Thoracic aorta (tissue), 2 donors: ENCODE measurements around the gene STK39. TPM values are rescaled to one million over a fixed set of nuclear protein-coding genes. Genes with fewer than 3 reads are reported as not detected.
"Not testable (repeated sequence)": the region's sequence is repeated elsewhere in the genome, so short reads cannot be mapped to it uniquely, and the experiment has no call there.

ENCODE experiments used
- ATAC-seq: fragments of 150-250 bp; one replicate; pipeline ENCODE4 v1.8.0; 2017; ENCODE audit warnings: low read depth; ENCODE audit not compliant: insufficient number of reproducible peaks, low FRiP score
- DNase-seq: peaks from one replicate; pipeline ENCODE4 v3.0.0-alpha.2; 2020; ENCODE audit warnings: low spot score
- H3K27ac ChIP-seq, 2 donors: fragments of 200-600 bp; sonication (generic); 1 replicate in 1 of 2; 2 replicates in 1 of 2; pipeline ENCODE4 v1.5.1; 2016; ENCODE audit warnings: mild to moderate bottlenecking in 2 of 2, moderate library complexity in 2 of 2
- H3K27me3 ChIP-seq: fragments of 200-600 bp; sonication (generic); replicated peaks from 2 replicates; pipeline ENCODE4 v1.6.0; 2016; ENCODE audit warnings: mild to moderate bottlenecking; ENCODE audit not compliant: insufficient read depth
- H3K36me3 ChIP-seq: fragments of 200-600 bp; sonication (generic); one replicate; pipeline ENCODE4 v1.5.1; 2016
- H3K4me1 ChIP-seq, 2 donors: fragments of 200-600 bp; sonication (generic); 1 replicate in 1 of 2; 2 replicates in 1 of 2; pipeline versions ENCODE4 v1.5.1 to v1.6.0; 2016; ENCODE audit warnings: low read depth in 2 of 2, mild to moderate bottlenecking in 1 of 2; ENCODE audit not compliant: control insufficient read depth in 1 of 2
- H3K4me3 ChIP-seq: fragments of 200-600 bp; sonication (generic); 2 replicates; pipeline ENCODE4 v1.5.1; 2016; ENCODE audit warnings: mild to moderate bottlenecking
- H3K9me3 ChIP-seq: fragments of 200-600 bp; sonication (generic); 2 replicates; pipeline ENCODE4 v1.5.1; 2016
- total RNA-seq, 2 donors: library from RNA; depleted of rRNA; stranded (reverse); fragments of >200 nt; gene quantifications; one replicate each; pipeline versions ENCODE4 v1.1.0 to v1.2.3, GENCODE V29; 2016
- TF ChIP-seq, protein P1 (sequence below): fragments of 200-600 bp; sonication (generic); IDR thresholded peaks from one replicate; pipeline ENCODE4 v1.5.1; 2019; ENCODE audit warnings: antibody characterized with exemption

STK39 gene
- total RNA-seq, 2 donors from 2014 or later = 11.5 to 18.5 TPM

DNA sequence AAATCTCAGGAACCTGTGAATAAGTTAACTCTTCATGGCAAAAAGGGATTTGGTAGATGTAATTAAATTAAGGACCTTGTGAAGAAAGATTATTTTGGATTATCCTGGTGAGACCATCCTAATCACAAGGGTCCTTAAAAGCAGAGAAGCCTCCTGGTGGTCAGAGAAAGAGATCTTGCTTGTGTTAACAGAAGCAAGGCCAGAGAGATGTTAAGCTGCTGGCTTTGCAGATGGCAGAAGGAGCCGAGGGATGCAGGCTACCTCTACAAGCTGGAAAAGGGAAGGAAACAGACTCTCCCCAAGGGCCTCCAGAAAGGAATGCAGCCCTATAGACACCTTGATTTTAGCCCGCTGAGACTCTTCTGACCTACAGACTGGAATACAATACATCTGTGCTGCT is 197.0 kb downstream of the STK39 start:
- H3K4me1 ChIP-seq = no peaks in the 10 kb centered on the region
- H3K9me3 ChIP-seq = no peaks in the 10 kb centered on the region
- no peaks in the 10 kb centered on the region for H3K27me3 ChIP-seq
- TF ChIP-seq, protein P1, sequence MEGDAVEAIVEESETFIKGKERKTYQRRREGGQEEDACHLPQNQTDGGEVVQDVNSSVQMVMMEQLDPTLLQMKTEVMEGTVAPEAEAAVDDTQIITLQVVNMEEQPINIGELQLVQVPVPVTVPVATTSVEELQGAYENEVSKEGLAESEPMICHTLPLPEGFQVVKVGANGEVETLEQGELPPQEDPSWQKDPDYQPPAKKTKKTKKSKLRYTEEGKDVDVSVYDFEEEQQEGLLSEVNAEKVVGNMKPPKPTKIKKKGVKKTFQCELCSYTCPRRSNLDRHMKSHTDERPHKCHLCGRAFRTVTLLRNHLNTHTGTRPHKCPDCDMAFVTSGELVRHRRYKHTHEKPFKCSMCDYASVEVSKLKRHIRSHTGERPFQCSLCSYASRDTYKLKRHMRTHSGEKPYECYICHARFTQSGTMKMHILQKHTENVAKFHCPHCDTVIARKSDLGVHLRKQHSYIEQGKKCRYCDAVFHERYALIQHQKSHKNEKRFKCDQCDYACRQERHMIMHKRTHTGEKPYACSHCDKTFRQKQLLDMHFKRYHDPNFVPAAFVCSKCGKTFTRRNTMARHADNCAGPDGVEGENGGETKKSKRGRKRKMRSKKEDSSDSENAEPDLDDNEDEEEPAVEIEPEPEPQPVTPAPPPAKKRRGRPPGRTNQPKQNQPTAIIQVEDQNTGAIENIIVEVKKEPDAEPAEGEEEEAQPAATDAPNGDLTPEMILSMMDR = no peak
- no peak overlapping the region for H3K27ac ChIP-seq
- H3K4me3 ChIP-seq = no peak overlapping the region
- DNase-seq = no peak
- H3K36me3 ChIP-seq = no peaks in the 10 kb centered on the region
- no peak for ATAC-seq

DNA sequence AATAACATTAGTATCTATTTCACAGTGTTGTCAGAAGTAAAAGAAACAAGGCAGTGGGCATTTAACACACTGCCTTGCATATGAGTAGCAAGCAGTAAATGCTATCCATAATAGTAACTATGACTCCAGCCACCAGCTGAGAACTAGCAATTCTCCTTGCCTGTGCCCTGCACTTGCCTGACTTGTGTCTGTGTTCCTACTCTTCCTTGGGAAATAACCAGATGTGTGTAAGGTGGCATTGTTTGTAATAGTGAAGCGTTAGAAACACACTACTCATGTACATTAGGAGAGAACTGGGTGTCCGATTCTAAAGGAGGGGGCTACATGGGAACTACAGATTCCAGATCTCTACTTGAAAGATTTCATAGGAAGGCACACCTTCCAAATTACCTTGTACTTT is 197.8 kb downstream of the STK39 start:
- no peaks in the 10 kb centered on the region for H3K27me3 ChIP-seq
- H3K36me3 ChIP-seq = no peaks in the 10 kb centered on the region
- no peak overlapping the region for H3K27ac ChIP-seq
- no peaks in the 10 kb centered on the region for H3K4me1 ChIP-seq
- no peak for ATAC-seq
- H3K4me3 ChIP-seq = no peak overlapping the region
- no peak for DNase-seq
- H3K9me3 ChIP-seq = no peaks in the 10 kb centered on the region
- TF ChIP-seq, protein P1 = no peak

DNA sequence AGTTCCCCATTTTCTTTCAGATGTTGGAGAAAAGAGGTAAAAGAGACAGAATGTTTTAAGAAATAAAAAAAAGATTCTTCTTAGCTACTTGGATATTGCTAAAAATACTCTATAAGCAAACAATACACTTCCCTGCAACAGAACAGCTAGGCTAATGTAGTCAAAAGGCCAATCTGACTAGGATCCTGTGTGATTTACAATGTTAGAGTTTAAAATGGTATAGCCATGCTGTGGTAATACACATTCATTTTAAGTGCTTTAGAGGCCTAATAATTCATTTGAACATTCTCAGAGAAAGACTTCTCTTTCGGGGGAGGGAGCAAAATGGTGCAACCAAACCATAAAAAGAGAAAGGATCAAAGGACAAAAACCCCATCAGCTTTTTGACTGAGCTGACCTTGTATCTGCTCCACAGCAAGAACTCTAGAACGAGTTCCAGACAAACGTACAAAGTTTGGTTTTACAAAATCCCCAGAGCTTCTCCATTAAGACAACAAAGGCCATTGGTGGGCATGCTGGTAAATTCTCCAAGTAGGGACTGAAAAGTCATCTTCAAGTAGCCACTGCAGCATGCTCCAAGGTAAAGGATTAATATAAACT is 200.2 kb downstream of the STK39 start:
- Histone ChIP-seq H3K27ac (no peak overlapping the region), H3K4me3 (no peak overlapping the region), H3K36me3 (no peaks in the 10 kb centered on the region), H3K27me3 (no peaks in the 10 kb centered on the region), H3K4me1 (no peaks in the 10 kb centered on the region), H3K9me3 (no peaks in the 10 kb centered on the region)
- TF ChIP-seq, protein P1 = no peak
- ATAC-seq (no peak), DNase-seq (no peak)

DNA sequence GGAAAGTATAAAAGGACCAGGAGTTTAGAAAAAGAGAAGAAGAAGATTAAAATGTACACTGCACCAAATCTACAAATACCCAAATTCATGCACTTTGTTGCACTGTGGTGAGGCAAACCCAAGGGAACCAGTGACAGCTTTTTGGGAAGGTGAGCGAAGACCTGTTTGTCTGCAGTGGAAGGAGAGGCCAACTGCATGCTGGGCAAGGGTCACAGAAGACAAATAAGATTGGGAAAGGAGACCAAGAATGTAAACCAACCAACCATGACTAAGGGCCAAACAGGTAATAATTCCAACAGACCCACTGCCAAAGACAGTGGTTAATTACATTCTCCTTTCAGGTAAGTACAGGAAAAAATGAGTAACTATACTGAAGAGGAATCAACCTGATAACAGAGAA is 202.8 kb downstream of the STK39 start:
- Histone ChIP-seq H3K4me1 (no peaks in the 10 kb centered on the region), H3K27ac (no peak overlapping the region), H3K27me3 (no peaks in the 10 kb centered on the region), H3K9me3 (no peaks in the 10 kb centered on the region), H3K4me3 (no peak overlapping the region), H3K36me3 (no peaks in the 10 kb centered on the region)
- ATAC-seq (no peak), DNase-seq (no peak)
- TF ChIP-seq, protein P1 = no peak

DNA sequence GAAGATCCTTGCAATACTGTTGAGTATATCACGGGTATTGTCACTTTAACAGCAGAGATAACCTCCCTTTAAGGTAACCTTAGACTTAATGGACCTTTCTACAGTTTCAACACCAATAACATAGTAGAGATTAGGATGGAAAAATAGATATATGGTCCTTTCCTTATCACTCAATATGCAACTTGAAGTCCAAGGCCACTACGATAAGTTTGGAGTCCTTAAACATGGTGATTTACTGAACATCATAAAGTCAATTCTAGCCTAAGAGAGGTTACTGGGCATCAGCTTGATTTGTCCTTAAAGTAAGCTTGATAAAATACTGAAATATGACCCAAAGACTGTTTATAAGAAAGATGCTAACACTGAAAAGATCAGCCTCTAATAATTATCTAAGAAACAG is 203.2 kb downstream of the STK39 start:
- Histone ChIP-seq H3K36me3 (no peaks in the 10 kb centered on the region), H3K4me3 (no peak overlapping the region), H3K27me3 (no peaks in the 10 kb centered on the region), H3K9me3 (no peaks in the 10 kb centered on the region), H3K27ac (no peak overlapping the region), H3K4me1 (no peaks in the 10 kb centered on the region)
- no peak for DNase-seq
- TF ChIP-seq, protein P1 = no peak
- no peak for ATAC-seq

DNA sequence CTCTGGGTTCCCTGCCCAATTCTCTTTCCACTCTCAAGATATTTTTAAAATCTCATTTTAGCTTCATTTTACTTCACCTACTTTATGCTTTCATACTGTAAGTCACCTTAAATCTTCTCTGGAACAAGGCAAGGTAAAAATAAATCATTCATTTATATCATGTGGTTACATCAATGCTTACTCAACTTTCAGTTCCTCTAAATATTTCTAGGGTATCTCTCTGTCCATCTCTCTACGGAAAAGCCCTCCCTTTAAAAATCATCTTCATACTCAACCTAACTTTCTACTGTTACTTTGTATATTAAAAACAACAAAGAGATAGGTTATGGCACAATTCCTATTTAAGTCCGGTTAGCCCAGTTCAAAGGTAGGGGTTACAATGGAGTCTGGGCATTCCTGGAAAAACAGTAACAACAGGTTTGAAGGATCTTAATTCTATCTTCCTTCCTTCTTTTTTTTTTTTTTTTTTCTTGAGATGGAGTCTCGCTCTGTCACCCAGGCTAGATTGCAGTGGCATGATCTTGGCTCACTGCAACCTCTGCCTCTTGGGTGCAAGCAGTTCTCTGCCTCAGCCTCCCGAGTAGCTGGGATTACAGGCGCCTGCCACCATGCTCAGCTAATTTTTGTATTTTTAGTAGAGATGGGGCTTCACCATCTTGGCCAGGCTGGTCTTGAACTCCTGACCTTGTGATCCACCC is 205.1 kb downstream of the STK39 start:
- not testable (repeated sequence) for H3K27me3 ChIP-seq, H3K27ac ChIP-seq, H3K4me3 ChIP-seq, H3K36me3 ChIP-seq, DNase-seq, ATAC-seq, H3K4me1 ChIP-seq, H3K9me3 ChIP-seq
